Spleen (tissue), 11 donors: ENCODE data around the gene KIAA1217. TPM values are rescaled to one million over a fixed set of nuclear protein-coding genes. Genes with fewer than 3 reads are reported as not detected.

Experiments
- DNase-seq: peaks from one replicate; pipeline ENCODE4 v3.0.0-alpha.2; 2020
- H3K27ac ChIP-seq, 8 donors: fragments of 200-600 bp; sonication (generic) in 7 of 8; 1 replicate in 4 of 8; 2 replicates in 4 of 8; pipeline versions ENCODE4 v1.5.0 to v1.8.0; 2016 to 2021; ENCODE audit warnings: inconsistent platforms in 4 of 8, mild to moderate bottlenecking in 4 of 8, moderate library complexity in 1 of 8
- H3K27me3 ChIP-seq, 7 donors: fragments of 200-600 bp; sonication (generic) in 6 of 7; replicated peaks in 1 of 7; 1 replicate in 4 of 7; 2 replicates in 3 of 7; pipeline versions ENCODE4 v1.5.0 to v1.8.0; 2016 to 2021; ENCODE audit warnings: inconsistent platforms in 3 of 7, mild to moderate bottlenecking in 1 of 7
- H3K36me3 ChIP-seq, 6 donors: fragments of 200-600 bp; sonication (generic) in 5 of 6; 1 replicate in 4 of 6; 2 replicates in 2 of 6; pipeline versions ENCODE4 v1.5.0 to v1.8.0; 2016 to 2021; ENCODE audit warnings: inconsistent platforms in 2 of 6
- H3K4me1 ChIP-seq, 6 donors: fragments of 200-600 bp; sonication (generic) in 5 of 6; 1 replicate in 3 of 6; 2 replicates in 3 of 6; pipeline versions ENCODE4 v1.5.0 to v1.8.0; 2016 to 2021; ENCODE audit warnings: inconsistent platforms in 3 of 6
- H3K4me3 ChIP-seq, 8 donors: fragments of 200-600 bp; sonication (generic) in 7 of 8; 1 replicate in 4 of 8; 2 replicates in 4 of 8; pipeline versions ENCODE4 v1.5.0 to v1.8.0; 2016 to 2021; ENCODE audit warnings: inconsistent platforms in 4 of 8, mild to moderate bottlenecking in 4 of 8, moderate library complexity in 2 of 8
- H3K9me3 ChIP-seq, 8 donors: fragments of 200-600 bp; sonication (generic) in 7 of 8; 1 replicate in 4 of 8; 2 replicates in 4 of 8; pipeline versions ENCODE4 v1.5.0 to v1.8.0; 2016 to 2021; ENCODE audit warnings: inconsistent platforms in 4 of 8
- POLR2A ChIP-seq, 3 donors: fragments of 450-650 bp; IDR thresholded peaks; one replicate each; pipeline ENCODE4 v1.5.1; 2017; ENCODE audit warnings: antibody characterized with exemption in 3 of 3, mild to moderate bottlenecking in 1 of 3
- POLR2AphosphoS5 ChIP-seq, 3 donors: sonication (generic); formaldehyde crosslinking; IDR thresholded peaks; one replicate each; pipeline ENCODE4 v1.5.1; 2017; ENCODE audit warnings: antibody characterized with exemption in 3 of 3
- WGBS, 5 donors: extraction: QIAGEN DNeasy Blood & Tissue Kit in 3 of 5; methylation state at CpG; one replicate each; pipeline versions ENCODE4 v1.1.5 to v1.1.7; 2013 to 2018; 5-methylcytosine and 5-hydroxymethylcytosine counted together
- intact Hi-C: fragments of 100-400 bp; cut with DNase I; formaldehyde crosslinking; loops from one replicate; pipeline ENCODE4 v1.15.0; 2023; ENCODE audit warnings: low total_unique reads
- polyA plus RNA-seq, 3 donors: library from polyadenylated mRNA; stranded (reverse); fragments of 200-250 nt; gene quantifications; one replicate each; pipeline ENCODE4 v1.2.1, GENCODE V29; 2013
- total RNA-seq, 7 donors: library from RNA; depleted of rRNA in 3 of 7; stranded (reverse); fragments of >200 nt in 3 of 7; fragmentation: NEBNext Ultra II Directional in 4 of 7; extraction: Animal tissue kit (Norgen Biotek cat#: 25700) in 4 of 7; gene quantifications; one replicate each; pipeline versions ENCODE4 v1.1.0 to v1.2.1, GENCODE V29; 2016 to 2021
- TF ChIP-seq, protein P1 (sequence below), 11 experiments: fragments of 200-600 bp in 7 of 11; fragments of 450-650 bp in 4 of 11; sonication (generic) in 4 of 11; IDR thresholded peaks in 8 of 11; conservative IDR thresholded peaks in 3 of 11; 1 replicate in 7 of 11; 2 replicates in 4 of 11; pipeline versions ENCODE4 v1.4.0 to v1.8.0; 2016 to 2021; ENCODE audit warnings: antibody characterized with exemption in 11 of 11, inconsistent platforms in 4 of 11, mild to moderate bottlenecking in 1 of 11
- donor health status: healthy with polysubstance abuse.
- donor health status: DM: no; HTN: no; CAD: no; lungs with moderate emphysema.
- donor health status: DM: no; HTN: no; CAD: no.
- donor health status: Bipolar disorder and iron deficiency.
- donor health status: healthy.
- donor health status: DM: no; HTN: no; CAD: no.
- donor health status: DM: yes; HTN: yes; CAD: no.

The KIAA1217 gene
- total and polyA plus RNA-seq, 10 donors, result 2.2 to 40.7 (median 21.4) TPM

DNA sequence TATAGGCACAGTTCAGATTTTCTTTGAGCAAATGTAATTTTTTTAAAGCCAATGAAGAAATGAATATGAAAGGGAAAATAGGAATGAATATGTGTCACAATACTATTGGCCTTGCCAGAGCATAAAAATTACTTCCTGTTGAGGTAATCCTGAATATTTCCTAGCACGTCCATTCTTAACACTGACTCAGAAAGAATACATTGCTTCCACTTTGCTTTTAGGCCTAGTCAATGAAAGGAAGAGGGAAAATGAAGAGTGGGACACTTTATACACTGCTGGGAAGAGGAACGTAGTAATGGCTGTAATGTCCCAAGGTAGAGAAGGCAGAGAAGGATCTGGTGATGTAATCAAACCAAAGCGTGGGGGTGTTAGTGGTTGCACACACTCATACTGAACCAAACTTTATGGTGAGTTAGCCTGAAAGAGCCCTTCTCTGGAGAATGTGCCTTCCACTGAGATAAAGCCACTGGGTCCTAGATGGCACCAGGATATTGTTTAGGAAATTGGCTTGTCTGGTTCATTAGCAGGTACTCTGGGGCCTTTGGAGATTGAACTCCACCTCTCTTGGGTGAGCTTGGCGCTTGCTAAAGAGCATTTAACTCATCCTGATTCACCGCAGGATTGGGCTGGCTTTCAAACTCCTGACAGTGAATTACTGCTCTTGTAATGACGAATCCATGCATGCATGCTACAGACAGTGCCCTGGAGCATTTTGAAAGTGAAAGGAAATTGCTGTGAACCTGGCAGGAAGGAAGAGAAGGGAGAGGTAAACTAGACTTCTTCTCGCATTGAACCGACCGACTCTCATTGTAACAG is 254.9 kb downstream of the KIAA1217 start:
- Histone ChIP-seq H3K4me1 (peaks cover 0 to 30% (median 12%) of the 10 kb centered on the region in 6 donors), H3K9me3 (no peaks in the 10 kb centered on the region), H3K27me3 (no peaks in the 10 kb centered on the region), H3K36me3 (no peaks in the 10 kb centered on the region), H3K27ac (peak overlapping the region in 7 of 8 donors; percentile 42 to 77 (median 65)), H3K4me3 (peak overlapping the region in 1 of 8 donors; percentile 31)
- TF ChIP-seq, protein P1, sequence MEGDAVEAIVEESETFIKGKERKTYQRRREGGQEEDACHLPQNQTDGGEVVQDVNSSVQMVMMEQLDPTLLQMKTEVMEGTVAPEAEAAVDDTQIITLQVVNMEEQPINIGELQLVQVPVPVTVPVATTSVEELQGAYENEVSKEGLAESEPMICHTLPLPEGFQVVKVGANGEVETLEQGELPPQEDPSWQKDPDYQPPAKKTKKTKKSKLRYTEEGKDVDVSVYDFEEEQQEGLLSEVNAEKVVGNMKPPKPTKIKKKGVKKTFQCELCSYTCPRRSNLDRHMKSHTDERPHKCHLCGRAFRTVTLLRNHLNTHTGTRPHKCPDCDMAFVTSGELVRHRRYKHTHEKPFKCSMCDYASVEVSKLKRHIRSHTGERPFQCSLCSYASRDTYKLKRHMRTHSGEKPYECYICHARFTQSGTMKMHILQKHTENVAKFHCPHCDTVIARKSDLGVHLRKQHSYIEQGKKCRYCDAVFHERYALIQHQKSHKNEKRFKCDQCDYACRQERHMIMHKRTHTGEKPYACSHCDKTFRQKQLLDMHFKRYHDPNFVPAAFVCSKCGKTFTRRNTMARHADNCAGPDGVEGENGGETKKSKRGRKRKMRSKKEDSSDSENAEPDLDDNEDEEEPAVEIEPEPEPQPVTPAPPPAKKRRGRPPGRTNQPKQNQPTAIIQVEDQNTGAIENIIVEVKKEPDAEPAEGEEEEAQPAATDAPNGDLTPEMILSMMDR (IDR thresholded peaks at IDR 0.05 in 8 of 11, conservative IDR thresholded peaks at IDR 0.05 in 3 of 11), result no peak
- TF ChIP-seq POLR2AphosphoS5 (IDR thresholded peaks at IDR 0.05), result no peak
- TF ChIP-seq POLR2A (IDR thresholded peaks at IDR 0.05), result no peak
- intact Hi-C loops, result no loop called here
- 49 to 68% (median 53%) methylated on average over 9 of the region's 9 CpGs for WGBS, 5 donors
- no peak for DNase-seq

DNA sequence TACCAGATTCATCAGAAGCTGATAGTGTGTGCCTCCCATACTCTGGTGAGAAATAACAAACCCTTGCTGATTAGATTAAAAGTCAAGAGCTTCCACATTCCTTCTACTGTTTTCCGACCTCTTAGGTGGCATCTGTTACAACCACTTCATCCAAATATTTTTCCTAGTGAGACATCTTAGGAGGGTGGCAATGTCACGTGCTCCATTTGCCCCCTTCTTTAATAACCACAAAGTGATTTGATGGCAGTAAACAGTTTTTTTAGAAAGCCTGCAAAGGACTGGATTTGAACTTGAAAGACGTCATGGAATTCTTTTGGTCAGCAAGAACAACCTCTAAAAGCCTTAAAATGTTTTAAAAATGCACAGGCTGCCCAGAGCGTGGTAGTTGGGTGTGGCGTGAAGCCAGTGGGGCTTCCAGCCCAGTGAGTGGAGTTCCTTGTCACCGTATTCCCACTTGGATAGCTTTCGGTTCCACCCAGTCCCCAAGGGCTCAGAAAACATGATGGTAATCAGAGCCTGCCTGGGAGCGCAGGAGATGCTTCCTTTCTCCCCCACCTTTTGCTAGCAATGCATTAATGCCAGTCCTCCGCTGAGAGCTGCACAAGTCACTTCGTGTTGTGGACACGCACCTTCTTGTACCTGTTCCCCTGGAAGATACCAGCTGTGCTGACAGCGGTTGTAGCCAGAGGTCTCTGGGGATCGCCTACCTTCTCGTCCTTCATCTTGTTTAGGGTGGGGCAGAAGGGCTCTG is 256.4 kb downstream of the KIAA1217 start:
- no peak overlapping the region for H3K4me3 ChIP-seq
- no peak for DNase-seq
- peak overlapping the region in 3 of 8 donors; percentile 65 to 77 (median 73) for H3K27ac ChIP-seq
- H3K36me3 ChIP-seq, result no peaks in the 10 kb centered on the region
- peaks cover 0 to 30% (median 12%) of the 10 kb centered on the region in 6 donors for H3K4me1 ChIP-seq
- intact Hi-C loops, result no loop called here
- H3K9me3 ChIP-seq, result no peaks in the 10 kb centered on the region
- TF ChIP-seq POLR2A (IDR thresholded peaks at IDR 0.05), result no peak
- TF ChIP-seq, protein P1 (IDR thresholded peaks at IDR 0.05 in 8 of 11, conservative IDR thresholded peaks at IDR 0.05 in 3 of 11), result no peak
- TF ChIP-seq POLR2AphosphoS5 (IDR thresholded peaks at IDR 0.05), result no peak
- H3K27me3 ChIP-seq, result no peaks in the 10 kb centered on the region
- WGBS, 5 donors, result 79 to 88% (median 86%) methylated on average over 14 of the region's 14 CpGs

DNA sequence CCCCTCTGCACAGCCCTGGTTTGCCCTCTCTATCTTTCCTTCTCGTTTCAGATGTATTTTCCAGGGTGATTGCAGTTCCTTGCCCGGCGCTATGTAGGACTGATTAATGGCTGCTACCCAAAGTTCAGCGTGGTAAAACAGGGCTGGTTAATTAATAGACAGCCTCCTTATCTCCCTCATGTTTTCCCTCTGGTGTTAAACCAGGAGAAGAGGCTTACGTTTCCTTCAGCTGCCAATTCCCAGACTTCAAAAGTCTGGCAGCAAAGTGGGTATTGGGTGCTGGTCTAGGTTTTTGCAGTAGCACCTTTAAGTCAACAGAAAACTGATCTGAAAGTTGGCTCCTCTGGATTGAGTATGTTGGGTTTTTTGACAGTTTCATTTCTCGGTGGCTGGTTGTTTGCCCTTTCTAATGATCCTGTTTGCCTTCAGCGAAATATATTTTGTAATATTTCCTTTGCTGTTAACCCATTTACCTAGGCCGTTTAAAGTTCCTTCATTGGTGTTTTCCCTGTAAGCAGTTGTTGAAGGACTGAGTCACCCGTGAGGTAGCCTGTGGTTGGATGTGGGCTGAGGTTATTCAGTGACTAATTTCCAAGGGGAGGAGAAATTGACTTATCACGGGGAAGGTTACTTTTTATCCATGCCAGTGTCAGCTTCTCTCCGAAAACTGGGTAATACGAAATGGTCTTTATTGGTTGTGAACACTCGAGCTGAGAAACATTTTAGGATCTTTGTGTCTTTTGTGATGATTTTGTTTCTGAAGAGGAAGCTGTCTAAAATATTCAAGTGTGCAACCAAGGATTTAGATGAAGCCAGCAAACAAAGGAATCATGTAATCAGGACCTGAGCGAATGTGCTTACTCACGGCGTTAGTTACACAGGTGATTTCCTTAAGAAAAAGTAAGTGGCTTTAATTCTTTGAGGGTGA is 257.2 kb downstream of the KIAA1217 start:
- no peak for DNase-seq
- peaks cover 0 to 30% (median 12%) of the 10 kb centered on the region in 6 donors for H3K4me1 ChIP-seq
- WGBS, 5 donors, result 70 to 84% (median 80%) methylated on average over 16 of the region's 16 CpGs
- TF ChIP-seq POLR2AphosphoS5 (IDR thresholded peaks at IDR 0.05), result no peak
- TF ChIP-seq POLR2A (IDR thresholded peaks at IDR 0.05), result no peak
- TF ChIP-seq, protein P1 (IDR thresholded peaks at IDR 0.05 in 8 of 11, conservative IDR thresholded peaks at IDR 0.05 in 3 of 11), result no peak
- H3K27me3 ChIP-seq, result no peaks in the 10 kb centered on the region
- no peak overlapping the region for H3K27ac ChIP-seq
- H3K9me3 ChIP-seq, result no peaks in the 10 kb centered on the region
- intact Hi-C loops, result no loop called here
- no peaks in the 10 kb centered on the region for H3K36me3 ChIP-seq
- H3K4me3 ChIP-seq, result no peak overlapping the region
